Measurements from ENCODE around the gene VPS18.
A peak's percentile ranks its signal among the peaks of the same experiment; 100 is the strongest.

VPS18 gene

GRCh38 chr15:40926659-40927494 lies 32.6 kb downstream of the VPS18 start:
- peaks cover 39% of the 10 kb centered on the region for H3K27me3 ChIP-seq

GRCh38 chr15:40927495-40927872 lies 33.2 kb downstream of the VPS18 start:
- no peak for TF ChIP-seq CTCF (IDR thresholded peaks at IDR 0.05; ENCODE audit: low read depth, low read length)
- no peaks in the 10 kb centered on the region for H3K9me3 ChIP-seq
- no peaks in the 10 kb centered on the region for H3K4me1 ChIP-seq
- H3K36me3 ChIP-seq = no peaks in the 10 kb centered on the region
- H3K4me3 ChIP-seq (ENCODE audit: low read depth, low read length) = no peak overlapping the region; the same call in none of the 2 replicates
- peaks cover 39% of the 10 kb centered on the region for H3K27me3 ChIP-seq
- no peak for DNase-seq

More at GRCh38 chr15:40926659-40927494, 32.6 kb downstream of the VPS18 start:
- no peaks in the 10 kb centered on the region for H3K36me3 ChIP-seq
- H3K4me1 ChIP-seq = no peaks in the 10 kb centered on the region
- no peak overlapping the region for H3K4me3 ChIP-seq (ENCODE audit: low read depth, low read length)
- no peak for DNase-seq
- H3K9me3 ChIP-seq = no peaks in the 10 kb centered on the region
- TF ChIP-seq CTCF (IDR thresholded peaks at IDR 0.05; ENCODE audit: low read depth, low read length) = no peak

GRCh38 chr15:40927873-40928806 lies 33.9 kb downstream of the VPS18 start:
- no peak for TF ChIP-seq CTCF (IDR thresholded peaks at IDR 0.05; ENCODE audit: low read depth, low read length)
- DNase-seq = no peak
- H3K36me3 ChIP-seq = no peaks in the 10 kb centered on the region
- peaks cover 39% of the 10 kb centered on the region for H3K27me3 ChIP-seq
- no peaks in the 10 kb centered on the region for H3K9me3 ChIP-seq
- no peaks in the 10 kb centered on the region for H3K4me1 ChIP-seq
- peak overlapping the region; percentile 55 for H3K4me3 ChIP-seq (ENCODE audit: low read depth, low read length)

- Histone ChIP-seq H3K36me3 (no peaks in the 10 kb centered on the region), H3K9me3 (no peaks in the 10 kb centered on the region), H3K4me1 (no peaks in the 10 kb centered on the region), H3K27me3 (peaks cover 39% of the 10 kb centered on the region), H3K4me3 (ENCODE audit: low read depth, low read length) (peak within 1 kb of the TSS; percentile 55)
- peak; percentile 64 for DNase-seq
- no peak for TF ChIP-seq CTCF (IDR thresholded peaks at IDR 0.05; ENCODE audit: low read depth, low read length)
These were observed 34.8 kb downstream of the VPS18 start, which contains the start of gene DLL4 for GRCh38 chr15:40928821-40929659. Gene DLL4 (plus strand): TSS chr15:40929340. CDS start chr15:40929669, 329 bp downstream.

- TF ChIP-seq CTCF (IDR thresholded peaks at IDR 0.05; ENCODE audit: low read depth, low read length) = no peak
- Histone ChIP-seq H3K4me1 (no peaks in the 10 kb centered on the region), H3K27me3 (peaks cover 39% of the 10 kb centered on the region), H3K4me3 (ENCODE audit: low read depth, low read length) (peak overlapping the region; percentile 55), H3K36me3 (no peaks in the 10 kb centered on the region), H3K9me3 (no peaks in the 10 kb centered on the region)
- peak; percentile 66 for DNase-seq
These were observed 35.6 kb downstream of the VPS18 start for GRCh38 chr15:40929660-40930429.

Data from BE2C (cell line).